ENCODE measurements around the gene NBPF1.
"Not testable (repeated sequence)": the region's sequence is repeated elsewhere in the genome, so short reads cannot be mapped to it uniquely, and the experiment has no call there.

Gene NBPF1

GRCh38 chr1:16605532-16606505, 7.5 kb downstream of the NBPF1 start:
- H3K4me3 ChIP-seq (ENCODE audit: low read length): no peak overlapping the region
- no peak for DNase-seq (ENCODE audit: low read depth)
- TF ChIP-seq CTCF (IDR thresholded peaks at IDR 0.05; ENCODE audit: insufficient read depth, low read depth, low read length, missing control alignments): no peak

DNA sequence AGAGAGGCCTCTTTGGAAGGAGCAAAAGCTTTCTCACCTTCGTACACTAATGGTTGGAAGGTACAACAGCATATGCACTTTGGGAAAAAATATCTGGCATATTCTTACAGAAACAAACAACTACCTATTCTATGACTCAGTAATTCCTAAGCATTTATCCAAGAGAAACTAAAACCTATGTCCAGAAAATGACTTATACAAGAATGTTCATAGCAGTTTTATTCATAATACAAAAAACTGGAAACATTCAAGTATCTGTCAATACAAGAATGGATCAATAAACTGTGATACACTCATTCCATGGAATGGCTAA, 8.2 kb downstream of the NBPF1 start:
- no peak overlapping the region for H3K4me3 ChIP-seq (ENCODE audit: low read length)
- no peak for TF ChIP-seq CTCF (IDR thresholded peaks at IDR 0.05; ENCODE audit: insufficient read depth, low read depth, low read length, missing control alignments)
- DNase-seq (ENCODE audit: low read depth): no peak

DNA sequence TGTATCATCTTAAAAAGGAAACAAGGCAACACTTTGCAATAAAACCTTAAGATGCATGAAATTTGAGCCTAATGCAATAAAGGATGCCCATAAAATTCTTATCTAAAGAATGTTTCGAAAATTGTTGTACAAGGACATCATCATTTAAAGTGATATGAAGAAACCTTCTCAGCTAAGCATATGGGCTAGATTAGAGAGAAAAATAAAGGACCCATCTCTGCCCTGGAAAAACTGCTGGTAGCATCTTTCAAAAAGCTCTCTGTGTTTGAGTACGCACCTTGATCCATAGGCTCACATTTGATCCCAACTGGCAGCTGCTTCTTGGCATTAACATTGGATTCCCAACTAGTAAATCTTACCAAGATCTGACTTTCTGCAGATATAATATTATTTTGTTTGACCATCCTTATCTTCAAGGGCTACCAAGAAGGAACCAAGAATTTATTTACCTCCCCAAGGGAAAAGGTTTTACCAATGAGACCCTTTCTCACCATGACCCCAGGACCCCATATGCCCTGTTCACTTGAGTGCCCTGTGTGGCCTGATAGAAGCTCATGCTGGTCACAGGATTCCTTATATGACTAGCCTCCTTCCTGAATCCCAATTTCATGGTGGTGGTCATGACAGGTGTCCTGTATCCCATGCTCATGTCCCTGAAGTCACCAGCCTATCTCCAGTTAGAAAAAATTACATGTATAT, 8.7 kb downstream of the NBPF1 start:
- not testable (repeated sequence) for DNase-seq (ENCODE audit: low read depth)

GRCh38 chr1:16603623-16604022, 9.7 kb downstream of the NBPF1 start:
- not testable (repeated sequence) for H3K4me3 ChIP-seq (ENCODE audit: low read length); DNase-seq (ENCODE audit: low read depth)

More for the DNA sequence above, 8.7 kb downstream of the NBPF1 start:
- H3K4me3 ChIP-seq (ENCODE audit: low read length): not testable (repeated sequence)

DNA sequence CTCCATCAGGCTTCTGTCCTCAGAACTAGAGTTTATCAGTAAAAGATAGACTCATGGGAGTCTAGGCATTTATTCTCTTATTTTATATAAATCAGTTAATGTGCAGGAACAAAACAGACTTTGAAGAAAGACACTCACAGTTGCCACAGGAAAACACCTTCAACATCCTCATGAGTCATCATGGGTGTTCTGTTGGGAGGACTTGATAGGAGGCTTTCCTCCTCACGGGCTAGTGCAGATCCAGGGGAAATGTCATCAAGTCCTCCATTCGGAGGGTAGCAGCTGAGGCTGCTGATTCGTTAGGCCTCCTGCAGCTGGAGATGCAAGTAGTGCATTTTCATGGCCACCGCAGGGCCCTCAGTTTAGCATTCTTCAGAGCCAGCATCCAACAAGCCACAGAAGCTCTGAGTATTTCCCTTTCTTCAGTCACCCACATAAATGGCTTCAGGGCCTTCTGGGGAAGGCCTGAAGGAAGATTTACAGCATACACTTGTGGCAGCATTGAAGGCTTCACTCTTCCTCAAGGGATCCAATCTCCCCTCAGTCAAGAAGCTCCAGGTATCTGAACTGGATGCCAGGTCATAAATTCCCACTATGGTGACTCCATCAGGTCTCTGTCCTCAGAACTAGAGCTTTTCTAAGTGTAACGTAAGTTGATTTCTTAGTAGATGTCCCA, 10.9 kb downstream of the NBPF1 start:
- not testable (repeated sequence) for DNase-seq (ENCODE audit: low read depth); H3K4me3 ChIP-seq (ENCODE audit: low read length)

DNA sequence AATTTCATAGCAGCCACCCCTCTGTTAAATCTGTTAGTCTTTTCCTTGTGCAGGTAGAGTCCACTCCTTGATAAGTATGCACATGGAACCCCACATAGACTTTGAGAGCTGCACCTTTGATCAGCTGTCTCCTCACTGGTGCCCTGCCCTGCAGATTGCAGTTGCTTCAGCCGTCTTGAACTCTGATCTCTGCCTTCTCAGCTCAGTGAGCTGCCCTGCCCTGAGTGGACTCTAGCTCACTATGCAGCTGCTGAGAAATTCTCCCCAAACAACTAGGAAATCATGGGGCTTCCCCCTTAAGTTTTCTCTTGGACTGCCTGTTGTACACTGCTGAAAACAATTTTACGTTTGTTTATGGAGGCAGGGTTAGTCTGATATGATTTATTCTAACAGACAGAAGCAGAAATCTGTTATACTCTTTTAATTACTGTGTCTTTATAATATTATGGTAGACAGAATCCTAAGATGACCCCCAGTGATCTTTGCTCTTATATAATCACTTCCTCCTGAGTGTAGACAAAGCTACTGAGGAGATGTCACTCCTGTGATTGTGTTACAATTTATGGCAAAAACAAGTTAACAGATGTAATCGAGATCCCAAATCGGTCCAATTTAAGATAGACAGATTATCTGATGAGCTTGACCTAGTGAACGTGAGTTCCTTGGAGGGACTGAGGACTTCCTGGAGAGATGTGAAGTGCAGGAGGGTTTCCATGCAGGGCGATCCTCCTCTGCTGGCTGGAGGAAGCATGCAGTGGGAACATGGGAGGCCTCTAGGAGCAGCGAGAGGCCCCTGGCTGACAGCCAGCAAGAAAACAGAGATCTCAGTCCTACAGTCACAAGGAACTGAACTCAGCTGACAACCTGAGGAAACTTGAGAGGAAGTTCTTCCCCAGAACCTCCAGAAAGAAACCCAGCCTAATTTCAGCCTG, 12.2 kb downstream of the NBPF1 start:
- DNase-seq (ENCODE audit: low read depth); H3K4me3 ChIP-seq (ENCODE audit: low read length): not testable (repeated sequence)

GRCh38 chr1:16599326-16599725, 14.0 kb downstream of the NBPF1 start:
- not testable (repeated sequence) for H3K4me3 ChIP-seq (ENCODE audit: low read length); DNase-seq (ENCODE audit: low read depth)

GRCh38 chr1:16595216-16595615, 18.1 kb downstream of the NBPF1 start:
- not testable (repeated sequence) for H3K4me3 ChIP-seq (ENCODE audit: low read length); DNase-seq (ENCODE audit: low read depth)

DNA sequence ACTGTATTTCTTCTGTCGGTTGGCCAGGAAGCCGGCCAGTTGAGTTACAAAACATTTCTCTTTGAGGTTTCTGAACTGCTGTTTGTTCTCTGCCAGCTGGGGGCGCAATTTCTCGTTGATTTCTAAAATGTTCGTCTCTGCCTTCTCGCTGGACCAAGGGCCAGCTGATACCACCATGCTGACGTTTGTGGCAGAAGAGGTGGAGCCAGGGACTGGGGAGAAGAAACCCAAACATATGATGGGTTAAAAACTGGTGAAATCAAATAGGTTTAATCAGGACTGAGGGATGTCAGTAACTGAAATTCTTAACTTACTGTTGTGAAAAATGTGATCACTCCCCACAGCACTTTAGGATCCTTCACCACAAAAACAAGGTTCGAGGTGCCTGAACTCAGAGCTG, 21.5 kb downstream of the NBPF1 start:
- H3K4me3 ChIP-seq (ENCODE audit: low read length); DNase-seq (ENCODE audit: low read depth): not testable (repeated sequence)

DNA sequence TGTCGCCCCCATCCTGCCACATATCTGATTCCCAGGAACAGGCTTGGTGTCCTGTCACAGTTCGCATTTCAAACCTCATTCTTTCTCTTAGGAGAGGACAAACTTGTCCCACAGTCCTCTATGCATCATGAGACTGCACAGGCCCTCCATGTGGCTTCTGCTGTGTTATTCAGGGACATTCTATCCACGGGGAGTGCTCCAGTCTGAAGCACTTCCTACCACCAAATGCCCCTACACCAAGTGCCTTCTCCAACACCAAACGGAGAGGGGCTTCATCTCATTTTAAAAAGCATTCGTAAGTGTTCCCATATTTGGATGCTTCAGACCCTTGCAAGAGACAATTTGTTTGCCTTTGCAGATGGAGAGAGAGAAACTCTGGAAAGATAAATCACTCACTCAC, 25.3 kb downstream of the NBPF1 start:
- not testable (repeated sequence) for DNase-seq (ENCODE audit: low read depth); H3K4me3 ChIP-seq (ENCODE audit: low read length)

- not testable (repeated sequence) for DNase-seq (ENCODE audit: low read depth); H3K4me3 ChIP-seq (ENCODE audit: low read length)
Observed at GRCh38 chr1:16587639-16588038, 25.7 kb downstream of the NBPF1 start.

- H3K4me3 ChIP-seq (ENCODE audit: low read length); DNase-seq (ENCODE audit: low read depth): not testable (repeated sequence)
Observed at GRCh38 chr1:16565324-16565723, 48.0 kb downstream of the NBPF1 start.

DNA sequence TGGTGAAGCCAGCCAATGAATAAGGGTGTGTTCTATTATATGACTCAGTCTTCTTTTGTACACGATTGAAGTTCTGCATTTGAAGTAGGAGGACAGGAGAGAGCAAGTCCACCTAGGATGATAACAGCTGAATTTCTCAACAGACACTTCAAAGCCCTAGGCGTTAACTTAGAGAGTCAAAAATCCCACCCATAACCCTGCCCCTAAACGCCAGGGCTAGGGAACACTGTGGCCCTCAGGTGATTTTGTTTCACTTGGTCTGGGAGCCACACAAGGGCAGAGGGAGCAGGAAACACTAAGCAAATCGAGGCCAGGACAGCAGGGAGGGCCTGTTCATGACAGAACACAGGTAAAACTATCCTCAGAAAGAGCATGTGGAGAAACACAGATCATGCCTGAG, 52.3 kb downstream of the NBPF1 start:
- not testable (repeated sequence) for H3K4me3 ChIP-seq (ENCODE audit: low read length); DNase-seq (ENCODE audit: low read depth)

GRCh38 chr1:16560498-16560897, 52.9 kb downstream of the NBPF1 start:
- H3K4me3 ChIP-seq (ENCODE audit: low read length); DNase-seq (ENCODE audit: low read depth): not testable (repeated sequence)

DNA sequence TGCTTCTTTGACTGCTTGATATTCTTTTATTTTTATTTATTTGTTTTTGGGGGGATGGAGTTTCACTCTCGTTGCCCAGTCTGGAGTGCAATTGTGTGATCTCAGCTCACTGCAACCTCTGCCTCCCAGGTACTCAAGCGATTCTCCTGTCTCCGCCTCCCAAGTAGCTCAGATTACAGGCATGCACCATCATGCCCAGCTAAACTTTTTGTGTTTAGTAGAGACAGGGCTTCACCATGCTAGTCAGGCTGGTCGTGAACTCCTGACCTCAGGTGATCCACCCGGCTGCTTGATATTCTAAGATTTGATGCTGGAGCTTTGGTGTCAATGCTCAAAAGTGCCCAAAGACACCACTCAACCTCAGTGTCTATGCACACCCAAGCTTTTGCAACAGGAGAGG, 53.7 kb downstream of the NBPF1 start:
- DNase-seq (ENCODE audit: low read depth); H3K4me3 ChIP-seq (ENCODE audit: low read length): not testable (repeated sequence)

GRCh38 chr1:16557034-16557433, 56.3 kb downstream of the NBPF1 start:
- not testable (repeated sequence) for DNase-seq (ENCODE audit: low read depth); H3K4me3 ChIP-seq (ENCODE audit: low read length)

All from epithelial cell of esophagus (primary cell).